Measurements from ENCODE around the gene KIF2C.

- no peak for TF ChIP-seq CTCF (IDR thresholded peaks at IDR 0.05)
- no peak for TF ChIP-seq POLR2A (IDR thresholded peaks at IDR 0.05)
These were observed 62.1 kb downstream of the KIF2C start for GRCh38 chr1:44801491-44802305.
